Right atrium auricular region (tissue), 2 donors: Measurements from ENCODE around the gene C1GALT1C1. TPM values are rescaled to one million over a fixed set of nuclear protein-coding genes. Genes with fewer than 3 reads are reported as not detected.

Experiments used
- DNase-seq: peaks from one replicate; pipeline ENCODE4 v3.0.0-alpha.2; 2019; ENCODE audit warnings: low spot score
- H3K27ac ChIP-seq, 2 donors: fragments of 200-600 bp; sonication (generic); 1 replicate in 1 of 2; 2 replicates in 1 of 2; pipeline ENCODE4 v1.5.1; 2016 to 2019
- H3K27me3 ChIP-seq, 2 donors: fragments of 200-600 bp; sonication (generic); one replicate each; pipeline versions ENCODE4 v1.5.1 to v1.6.0; 2017 to 2019
- H3K36me3 ChIP-seq: fragments of 200-600 bp; sonication (generic); one replicate; pipeline ENCODE4 v1.5.1; 2016
- H3K4me1 ChIP-seq, 2 donors: fragments of 200-600 bp; sonication (generic); one replicate each; pipeline versions ENCODE4 v1.5.1 to v1.6.0; 2017 to 2019
- H3K4me3 ChIP-seq, 2 donors: fragments of 200-600 bp; sonication (generic); 1 replicate in 1 of 2; 2 replicates in 1 of 2; pipeline ENCODE4 v1.5.1; 2017 to 2019; ENCODE audit warnings: mild to moderate bottlenecking in 1 of 2, moderate library complexity in 1 of 2
- H3K9me3 ChIP-seq, 2 donors: fragments of 200-600 bp; sonication (generic); one replicate each; pipeline ENCODE4 v1.5.1; 2019
- total RNA-seq, 2 donors: library from RNA; depleted of rRNA; stranded (reverse); fragments of >200 nt; gene quantifications; one replicate each; pipeline ENCODE4 v1.1.0, GENCODE V29; 2016
- TF ChIP-seq, protein P1 (sequence below), 2 donors: fragments of 200-600 bp; sonication (generic); IDR thresholded peaks; one replicate each; pipeline ENCODE4 v1.5.1; 2019; ENCODE audit warnings: antibody characterized with exemption in 2 of 2

Gene C1GALT1C1
- total RNA-seq, 2 donors from 2014 or later = 24.0 to 31.4 TPM

DNA sequence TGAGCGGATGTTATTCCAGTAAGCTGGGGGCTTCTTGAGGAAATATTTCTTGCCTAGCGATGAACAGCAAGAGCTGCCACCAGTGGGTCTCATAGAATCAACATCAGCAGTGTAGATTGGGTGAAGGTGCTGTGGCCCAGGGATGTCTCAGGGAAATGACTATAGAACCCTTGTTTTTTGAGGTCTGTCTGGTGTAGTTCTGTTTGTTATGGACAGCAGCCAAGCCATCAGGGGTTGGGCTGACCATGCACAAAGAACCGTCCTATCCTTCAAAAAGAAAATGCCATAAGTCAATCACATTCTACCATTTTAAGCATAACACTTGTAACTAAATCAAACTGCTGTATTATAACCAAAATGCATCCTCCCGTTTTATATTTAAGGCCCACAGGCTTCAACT is 17.3 kb upstream of the C1GALT1C1 start:
- Histone ChIP-seq H3K4me3 (no peak overlapping the region), H3K27me3 (no peaks in the 10 kb centered on the region), H3K36me3 (no peaks in the 10 kb centered on the region), H3K4me1 (no peaks in the 10 kb centered on the region), H3K9me3 (no peaks in the 10 kb centered on the region), H3K27ac (no peak overlapping the region)
- no peak for DNase-seq
- TF ChIP-seq, protein P1, sequence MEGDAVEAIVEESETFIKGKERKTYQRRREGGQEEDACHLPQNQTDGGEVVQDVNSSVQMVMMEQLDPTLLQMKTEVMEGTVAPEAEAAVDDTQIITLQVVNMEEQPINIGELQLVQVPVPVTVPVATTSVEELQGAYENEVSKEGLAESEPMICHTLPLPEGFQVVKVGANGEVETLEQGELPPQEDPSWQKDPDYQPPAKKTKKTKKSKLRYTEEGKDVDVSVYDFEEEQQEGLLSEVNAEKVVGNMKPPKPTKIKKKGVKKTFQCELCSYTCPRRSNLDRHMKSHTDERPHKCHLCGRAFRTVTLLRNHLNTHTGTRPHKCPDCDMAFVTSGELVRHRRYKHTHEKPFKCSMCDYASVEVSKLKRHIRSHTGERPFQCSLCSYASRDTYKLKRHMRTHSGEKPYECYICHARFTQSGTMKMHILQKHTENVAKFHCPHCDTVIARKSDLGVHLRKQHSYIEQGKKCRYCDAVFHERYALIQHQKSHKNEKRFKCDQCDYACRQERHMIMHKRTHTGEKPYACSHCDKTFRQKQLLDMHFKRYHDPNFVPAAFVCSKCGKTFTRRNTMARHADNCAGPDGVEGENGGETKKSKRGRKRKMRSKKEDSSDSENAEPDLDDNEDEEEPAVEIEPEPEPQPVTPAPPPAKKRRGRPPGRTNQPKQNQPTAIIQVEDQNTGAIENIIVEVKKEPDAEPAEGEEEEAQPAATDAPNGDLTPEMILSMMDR (IDR thresholded peaks at IDR 0.05) = no peak

DNA sequence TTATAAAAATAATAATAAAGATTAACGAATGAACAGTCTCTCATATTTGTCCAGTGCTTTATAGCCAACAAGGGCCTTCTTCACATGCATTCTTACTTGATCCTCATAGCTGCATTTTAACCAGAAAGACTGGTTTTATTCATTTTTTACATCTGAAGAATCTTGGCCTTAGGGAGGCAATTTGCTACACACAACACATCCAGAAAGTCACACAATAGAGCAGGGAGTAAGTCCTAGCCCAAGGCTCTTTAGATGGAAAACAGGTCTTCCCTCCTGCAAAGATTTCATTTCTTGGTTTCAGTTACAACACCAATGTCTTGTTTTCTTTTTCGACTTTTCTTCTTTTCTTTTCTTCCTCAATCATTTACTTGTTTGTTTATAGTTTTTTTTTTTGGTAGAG is 13.0 kb upstream of the C1GALT1C1 start:
- no peaks in the 10 kb centered on the region for H3K27me3 ChIP-seq
- no peak overlapping the region for H3K4me3 ChIP-seq
- no peaks in the 10 kb centered on the region for H3K36me3 ChIP-seq
- TF ChIP-seq, protein P1 (IDR thresholded peaks at IDR 0.05) = no peak
- no peaks in the 10 kb centered on the region for H3K9me3 ChIP-seq
- no peak overlapping the region for H3K27ac ChIP-seq
- no peak for DNase-seq
- H3K4me1 ChIP-seq = no peaks in the 10 kb centered on the region

GRCh38 chrX:120638619-120639018 is 8.8 kb upstream of the C1GALT1C1 start:
- Histone ChIP-seq H3K36me3 (no peaks in the 10 kb centered on the region), H3K4me3 (no peak overlapping the region), H3K27ac (no peak overlapping the region), H3K9me3 (no peaks in the 10 kb centered on the region), H3K27me3 (no peaks in the 10 kb centered on the region), H3K4me1 (no peaks in the 10 kb centered on the region)
- TF ChIP-seq, protein P1 (IDR thresholded peaks at IDR 0.05) = no peak
- no peak for DNase-seq

DNA sequence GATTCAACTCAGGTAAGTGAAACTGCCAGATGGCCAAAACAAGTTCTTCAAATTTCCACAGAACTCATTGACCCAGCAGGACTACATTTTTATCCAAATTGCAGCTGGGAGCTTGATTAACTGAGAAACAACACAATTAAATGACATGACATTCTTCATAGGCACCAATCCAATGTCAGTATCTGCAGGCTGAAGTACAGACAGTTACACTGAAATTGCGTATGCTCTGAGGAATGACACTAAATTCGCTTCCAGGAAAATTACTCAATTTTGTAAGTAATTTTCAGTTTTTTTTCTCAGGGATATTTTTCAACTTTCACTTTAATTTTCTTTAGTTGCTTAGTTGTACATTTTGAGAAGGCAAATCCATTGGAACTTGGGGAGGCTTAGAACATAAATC is 4.5 kb downstream of the C1GALT1C1 start:
- Histone ChIP-seq H3K9me3 (no peaks in the 10 kb centered on the region), H3K27ac (peak overlapping the region; percentile 18 to 31), H3K4me1 (no peaks in the 10 kb centered on the region), H3K4me3 (no peak overlapping the region), H3K27me3 (no peaks in the 10 kb centered on the region), H3K36me3 (no peaks in the 10 kb centered on the region)
- TF ChIP-seq, protein P1 (IDR thresholded peaks at IDR 0.05) = no peak
- DNase-seq = no peak

DNA sequence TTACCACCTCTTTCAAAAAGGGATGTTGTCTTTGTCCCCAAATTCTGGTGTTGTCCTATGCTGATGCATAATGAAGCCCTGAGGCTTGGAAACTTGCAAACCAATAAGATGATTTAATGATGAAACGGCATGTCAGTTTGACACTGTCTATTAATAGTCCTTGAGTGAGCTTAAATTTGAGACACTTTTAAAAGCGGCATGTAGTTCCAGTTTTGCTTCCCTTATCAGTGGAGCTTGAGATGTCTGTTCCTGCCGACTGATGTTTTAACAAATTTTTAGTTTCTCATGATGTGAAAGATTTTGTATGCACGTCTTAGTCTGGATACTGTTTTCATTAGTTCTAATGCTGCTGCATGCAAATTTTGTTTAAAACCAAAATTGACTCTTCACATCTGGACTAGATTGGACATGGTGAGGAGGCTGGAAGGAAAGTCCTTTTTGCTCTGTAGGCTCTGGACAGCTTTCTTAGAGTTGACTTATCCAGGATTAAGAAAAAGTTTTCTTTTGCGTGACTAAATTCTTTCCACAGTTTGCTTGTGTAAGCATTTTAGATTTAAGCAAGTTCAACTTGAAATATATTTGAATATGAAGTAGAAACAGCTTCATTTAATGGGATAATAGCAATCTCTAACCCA is 11.7 kb downstream of the C1GALT1C1 start:
- H3K27me3 ChIP-seq = no peaks in the 10 kb centered on the region

More for the DNA sequence above, 11.7 kb downstream of the C1GALT1C1 start:
- H3K36me3 ChIP-seq = no peaks in the 10 kb centered on the region
- no peaks in the 10 kb centered on the region for H3K4me1 ChIP-seq
- no peak for DNase-seq
- no peak overlapping the region for H3K4me3 ChIP-seq
- TF ChIP-seq, protein P1 (IDR thresholded peaks at IDR 0.05) = no peak
- H3K9me3 ChIP-seq = no peaks in the 10 kb centered on the region
- no peak overlapping the region for H3K27ac ChIP-seq
